ENCODE data around the gene ABCC3.

The ABCC3 gene

GRCh38 chr17:50642722-50643656, 8.3 kb downstream of the ABCC3 start:
- Histone ChIP-seq H3K27ac (replicated peaks; ENCODE audit: low read length) (no peak overlapping the region), H4K8ac (ENCODE audit: low read depth, low read length) (no peak overlapping the region), H3K79me1 (ENCODE audit: low read depth, low read length) (no peaks in the 10 kb centered on the region), H3K4me3 (ENCODE audit: low read length in 2 of 2) (no peak overlapping the region), H2AK5ac (ENCODE audit: low read depth, low read length) (peak overlapping the region; percentile 73), H3K4ac (ENCODE audit: low read length) (no peak overlapping the region), H3K23ac (ENCODE audit: low read depth, low read length, poor library complexity) (no peak overlapping the region), H3K4me1 (ENCODE audit: control insufficient read depth in 2 of 2, insufficient read depth in 1 of 2, low read depth in 1 of 2, low read length in 2 of 2) (peaks cover 6 to 12% of the 10 kb centered on the region in 2 donors), H3K9ac (ENCODE audit: low read depth, low read length, poor library complexity) (peak overlapping the region; percentile 50), H3K36me3 (replicated peaks in 1 of 2; ENCODE audit: control insufficient read depth in 2 of 2, insufficient read depth in 2 of 2, low read length in 2 of 2) (no peaks in the 10 kb centered on the region), H3K18ac (ENCODE audit: low read length) (peak overlapping the region; percentile 79), H2BK12ac (ENCODE audit: low read length) (no peak overlapping the region), H3K9me3 (replicated peaks in 1 of 2; ENCODE audit: control insufficient read depth in 2 of 2, insufficient read depth in 1 of 2, low read depth in 1 of 2, low read length in 2 of 2) (no peaks in the 10 kb centered on the region), H2BK120ac (ENCODE audit: low read depth, low read length) (no peak overlapping the region), H2BK5ac (ENCODE audit: low read length) (no peak overlapping the region), H3K27me3 (ENCODE audit: control insufficient read depth in 3 of 3, insufficient read depth in 3 of 3, low read depth in 1 of 3, low read length in 3 of 3) (peaks cover 0 to 39% (median 0%) of the 10 kb centered on the region in 3 experiments), H2AFZ (ENCODE audit: low read length) (no peak overlapping the region), H2BK15ac (ENCODE audit: low read length) (peak overlapping the region; percentile 66), H3K14ac (ENCODE audit: low read length) (no peak overlapping the region), H4K91ac (ENCODE audit: low read depth, low read length, poor library complexity) (no peak overlapping the region), H3K4me2 (ENCODE audit: insufficient read depth, low read length, poor library complexity, severe bottlenecking) (no peak overlapping the region)
- no peak for DNase-seq (ENCODE audit: low spot score)
- no CpG with 5 or more reads among the region's 10 CpGs for WGBS, 2 donors (ENCODE audit: extremely low coverage in 2 of 2, insufficient read length in 2 of 2, insufficient replicate concordance in 1 of 2)

DNA sequence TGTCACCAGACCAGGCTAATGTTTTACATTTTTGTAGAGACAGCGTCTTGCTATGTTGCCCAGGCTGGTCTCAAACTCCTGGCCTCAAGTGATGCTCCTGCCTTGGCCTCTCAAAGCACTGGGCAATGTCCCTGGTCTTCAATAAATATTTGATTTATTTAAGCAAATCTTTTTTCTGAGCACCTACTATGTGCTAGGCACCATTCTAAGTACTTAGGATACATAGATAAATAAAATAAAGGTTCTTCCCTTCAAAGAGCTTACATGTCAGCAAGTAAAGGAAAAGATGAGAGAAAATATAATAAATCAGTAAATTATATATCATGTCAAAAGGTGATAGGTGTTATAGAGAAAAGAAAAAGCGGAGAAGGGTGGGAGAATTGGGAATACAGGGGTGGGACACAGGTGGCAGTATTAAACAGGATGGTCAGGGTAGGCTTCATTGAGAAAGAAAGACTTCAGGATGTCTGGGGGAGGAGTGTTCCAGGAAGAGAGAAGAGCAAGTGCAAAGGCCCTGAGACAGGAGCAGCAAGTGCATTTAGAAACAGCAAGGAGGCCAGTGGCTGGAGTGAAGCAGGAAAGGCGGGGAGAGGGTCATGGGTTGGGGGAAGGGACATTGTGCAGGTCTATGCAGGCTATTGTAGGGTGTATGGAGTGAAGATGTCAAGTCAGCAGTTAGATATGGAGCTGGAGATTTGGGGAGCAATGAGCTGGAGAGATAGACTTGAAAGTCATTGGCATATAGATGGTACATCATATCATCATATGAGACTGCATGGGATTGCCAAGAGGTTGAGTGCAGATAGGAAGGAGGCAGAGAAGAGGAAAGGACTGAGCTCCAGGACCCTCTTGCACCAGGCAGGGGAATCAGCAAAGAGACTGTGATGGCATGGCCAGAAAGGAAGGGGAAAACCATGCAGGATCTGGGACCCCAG, 11.3 kb downstream of the ABCC3 start:
- WGBS, 2 donors (ENCODE audit: extremely low coverage in 2 of 2, insufficient read length in 2 of 2, insufficient replicate concordance in 1 of 2) = 100% methylated on average over 1 of the region's 3 CpGs; no CpG with 5 or more reads in 1 of the 2 donors

DNA sequence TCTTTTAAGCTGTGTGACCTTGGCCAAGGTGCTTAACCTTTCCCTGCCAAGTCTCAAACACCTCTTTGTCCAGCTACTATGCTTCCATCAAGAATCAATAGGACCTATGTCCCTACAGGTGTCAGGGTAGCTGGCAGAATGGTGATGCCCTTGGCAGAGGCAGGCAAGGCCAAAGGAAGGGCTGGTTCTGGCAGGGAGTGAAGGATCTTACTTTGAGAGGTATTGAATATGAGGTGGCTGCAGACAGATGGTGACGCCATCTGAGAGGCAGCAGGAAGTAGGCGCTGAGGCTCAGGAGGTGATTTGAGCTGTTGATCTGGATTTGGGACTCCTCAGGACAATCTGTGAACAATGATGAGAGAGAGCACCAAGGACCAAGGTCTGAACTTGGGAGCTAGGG, 12.5 kb downstream of the ABCC3 start:
- no peak overlapping the region for H2BK5ac ChIP-seq (ENCODE audit: low read length)
- no peak overlapping the region for H3K4ac ChIP-seq (ENCODE audit: low read length)
- H2BK15ac ChIP-seq (ENCODE audit: low read length) = no peak overlapping the region
- no peak overlapping the region for H3K4me2 ChIP-seq (ENCODE audit: insufficient read depth, low read length, poor library complexity, severe bottlenecking)
- H2BK12ac ChIP-seq (ENCODE audit: low read length) = peak overlapping the region; percentile 73
- H3K18ac ChIP-seq (ENCODE audit: low read length) = peak overlapping the region; percentile 28
- H3K14ac ChIP-seq (ENCODE audit: low read length) = no peak overlapping the region
- H4K91ac ChIP-seq (ENCODE audit: low read depth, low read length, poor library complexity) = no peak overlapping the region
- peak overlapping the region; percentile 10 for H3K23ac ChIP-seq (ENCODE audit: low read depth, low read length, poor library complexity)
- no peaks in the 10 kb centered on the region for H3K79me1 ChIP-seq (ENCODE audit: low read depth, low read length)
- peaks cover 0 to 17% (median 0%) of the 10 kb centered on the region in 3 experiments for H3K27me3 ChIP-seq (ENCODE audit: control insufficient read depth in 3 of 3, insufficient read depth in 3 of 3, low read depth in 1 of 3, low read length in 3 of 3)
- no peak overlapping the region for H3K27ac ChIP-seq (replicated peaks; ENCODE audit: low read length)
- H3K9me3 ChIP-seq (replicated peaks in 1 of 2; ENCODE audit: control insufficient read depth in 2 of 2, insufficient read depth in 1 of 2, low read depth in 1 of 2, low read length in 2 of 2) = no peaks in the 10 kb centered on the region
- no CpG with 5 or more reads among the region's 2 CpGs for WGBS, 2 donors (ENCODE audit: extremely low coverage in 2 of 2, insufficient read length in 2 of 2, insufficient replicate concordance in 1 of 2)
- H2BK120ac ChIP-seq (ENCODE audit: low read depth, low read length) = no peak overlapping the region
- H4K8ac ChIP-seq (ENCODE audit: low read depth, low read length) = no peak overlapping the region
- no peaks in the 10 kb centered on the region for H3K36me3 ChIP-seq (replicated peaks in 1 of 2; ENCODE audit: control insufficient read depth in 2 of 2, insufficient read depth in 2 of 2, low read length in 2 of 2)
- no peak overlapping the region for H2AFZ ChIP-seq (ENCODE audit: low read length)
- no peak overlapping the region for H3K4me3 ChIP-seq (ENCODE audit: low read length in 2 of 2)
- no peak overlapping the region for H2AK5ac ChIP-seq (ENCODE audit: low read depth, low read length)
- no peak for DNase-seq (ENCODE audit: low spot score)
- H3K4me1 ChIP-seq (ENCODE audit: control insufficient read depth in 2 of 2, insufficient read depth in 1 of 2, low read depth in 1 of 2, low read length in 2 of 2) = no peaks in the 10 kb centered on the region
- no peak overlapping the region for H3K9ac ChIP-seq (ENCODE audit: low read depth, low read length, poor library complexity)

More for the DNA sequence above, 11.3 kb downstream of the ABCC3 start:
- Histone ChIP-seq H3K18ac (ENCODE audit: low read length) (peak overlapping the region; percentile 33), H2AK5ac (ENCODE audit: low read depth, low read length) (no peak overlapping the region), H3K9ac (ENCODE audit: low read depth, low read length, poor library complexity) (no peak overlapping the region), H3K4me2 (ENCODE audit: insufficient read depth, low read length, poor library complexity, severe bottlenecking) (no peak overlapping the region), H2BK15ac (ENCODE audit: low read length) (no peak overlapping the region), H3K27ac (replicated peaks; ENCODE audit: low read length) (no peak overlapping the region), H3K27me3 (ENCODE audit: control insufficient read depth in 3 of 3, insufficient read depth in 3 of 3, low read depth in 1 of 3, low read length in 3 of 3) (peaks cover 0 to 20% (median 0%) of the 10 kb centered on the region in 3 experiments), H3K4me1 (ENCODE audit: control insufficient read depth in 2 of 2, insufficient read depth in 1 of 2, low read depth in 1 of 2, low read length in 2 of 2) (peaks cover 2 to 4% of the 10 kb centered on the region in 2 donors), H3K9me3 (replicated peaks in 1 of 2; ENCODE audit: control insufficient read depth in 2 of 2, insufficient read depth in 1 of 2, low read depth in 1 of 2, low read length in 2 of 2) (no peaks in the 10 kb centered on the region), H4K8ac (ENCODE audit: low read depth, low read length) (no peak overlapping the region), H2AFZ (ENCODE audit: low read length) (no peak overlapping the region), H2BK5ac (ENCODE audit: low read length) (no peak overlapping the region), H4K91ac (ENCODE audit: low read depth, low read length, poor library complexity) (no peak overlapping the region), H3K14ac (ENCODE audit: low read length) (no peak overlapping the region), H3K79me1 (ENCODE audit: low read depth, low read length) (no peaks in the 10 kb centered on the region), H3K4me3 (ENCODE audit: low read length in 2 of 2) (no peak overlapping the region), H3K36me3 (replicated peaks in 1 of 2; ENCODE audit: control insufficient read depth in 2 of 2, insufficient read depth in 2 of 2, low read length in 2 of 2) (no peaks in the 10 kb centered on the region), H3K23ac (ENCODE audit: low read depth, low read length, poor library complexity) (no peak overlapping the region), H2BK120ac (ENCODE audit: low read depth, low read length) (no peak overlapping the region), H3K4ac (ENCODE audit: low read length) (no peak overlapping the region), H2BK12ac (ENCODE audit: low read length) (no peak overlapping the region)
- DNase-seq (ENCODE audit: low spot score) = no peak

Data from neuronal stem cell (in vitro differentiated cells).